Astrocyte of the cerebellum (primary cell): ENCODE measurements around the gene MCCC2.
"Not testable (repeated sequence)": the region's sequence is repeated elsewhere in the genome, so short reads cannot be mapped to it uniquely, and the experiment has no call there.

Experiments used
- DNase-seq: peaks from one replicate; pipeline ENCODE4 v3.0.0-alpha.2; 2011; ENCODE audit warnings: low read depth
- H3K4me3 ChIP-seq: 2 replicates; pipeline ENCODE4 v1.5.1; 2011; ENCODE audit warnings: mild to moderate bottlenecking, low read depth, low read length, moderate library complexity
- in situ Hi-C: cut with HindIII; loops from 2 replicates; pipeline ENCODE4 v1.10.0; 2017; ENCODE audit warnings: low sequenced_read_pairs
- TF ChIP-seq, protein P1 (sequence below): IDR thresholded peaks from 2 replicates; pipeline ENCODE4 v1.5.1; 2012; ENCODE audit warnings: low read length, low read depth, moderate library complexity, mild to moderate bottlenecking; ENCODE audit errors: missing control alignments

MCCC2 gene

DNA sequence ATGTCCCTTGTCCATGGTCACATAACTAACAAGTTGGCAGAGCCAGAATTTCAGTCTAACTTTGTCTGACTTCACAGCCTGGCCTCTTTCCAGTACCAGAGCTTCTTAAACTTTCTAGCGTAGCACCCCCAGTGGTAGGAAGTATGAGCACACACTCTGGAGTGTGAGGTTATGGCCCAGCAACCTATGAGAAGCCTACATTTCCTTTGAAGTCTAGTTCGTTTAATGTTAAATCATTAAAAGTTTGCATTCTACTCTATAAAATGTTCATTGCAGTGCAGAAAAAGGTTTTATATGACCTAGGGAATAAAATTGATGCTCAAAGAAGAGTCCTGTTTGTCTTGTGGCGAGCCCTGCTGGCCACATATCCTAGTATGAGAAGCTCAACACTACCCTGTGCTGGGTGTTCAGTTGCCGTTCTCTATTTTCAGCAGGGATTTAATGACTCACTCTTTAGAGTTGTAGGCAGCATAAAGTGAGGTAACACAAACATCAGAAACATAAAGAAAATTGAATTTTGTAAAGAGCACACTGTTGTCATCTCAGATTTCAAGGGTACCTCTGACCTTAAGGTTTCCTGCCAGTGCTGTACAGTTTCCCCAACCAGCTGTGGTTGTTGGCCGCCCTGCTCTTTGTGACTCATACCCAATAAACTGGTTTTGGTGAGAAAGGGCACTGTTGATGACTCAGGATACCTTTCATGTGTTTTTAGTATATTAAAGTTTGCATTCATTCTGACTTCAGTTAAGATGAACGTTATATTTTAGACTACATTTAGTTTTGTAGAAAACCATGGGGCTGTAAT lies 14.3 kb downstream of the MCCC2 start:
- TF ChIP-seq, protein P1, sequence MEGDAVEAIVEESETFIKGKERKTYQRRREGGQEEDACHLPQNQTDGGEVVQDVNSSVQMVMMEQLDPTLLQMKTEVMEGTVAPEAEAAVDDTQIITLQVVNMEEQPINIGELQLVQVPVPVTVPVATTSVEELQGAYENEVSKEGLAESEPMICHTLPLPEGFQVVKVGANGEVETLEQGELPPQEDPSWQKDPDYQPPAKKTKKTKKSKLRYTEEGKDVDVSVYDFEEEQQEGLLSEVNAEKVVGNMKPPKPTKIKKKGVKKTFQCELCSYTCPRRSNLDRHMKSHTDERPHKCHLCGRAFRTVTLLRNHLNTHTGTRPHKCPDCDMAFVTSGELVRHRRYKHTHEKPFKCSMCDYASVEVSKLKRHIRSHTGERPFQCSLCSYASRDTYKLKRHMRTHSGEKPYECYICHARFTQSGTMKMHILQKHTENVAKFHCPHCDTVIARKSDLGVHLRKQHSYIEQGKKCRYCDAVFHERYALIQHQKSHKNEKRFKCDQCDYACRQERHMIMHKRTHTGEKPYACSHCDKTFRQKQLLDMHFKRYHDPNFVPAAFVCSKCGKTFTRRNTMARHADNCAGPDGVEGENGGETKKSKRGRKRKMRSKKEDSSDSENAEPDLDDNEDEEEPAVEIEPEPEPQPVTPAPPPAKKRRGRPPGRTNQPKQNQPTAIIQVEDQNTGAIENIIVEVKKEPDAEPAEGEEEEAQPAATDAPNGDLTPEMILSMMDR = peak; percentile 81
- H3K4me3 ChIP-seq = no peak overlapping the region
- in situ Hi-C loops = no loop called here
- peak; percentile 96 for DNase-seq

GRCh38 chr5:71609916-71610315 lies 22.8 kb downstream of the MCCC2 start:
- in situ Hi-C loops, H3K4me3 ChIP-seq, DNase-seq: not testable (repeated sequence)

DNA sequence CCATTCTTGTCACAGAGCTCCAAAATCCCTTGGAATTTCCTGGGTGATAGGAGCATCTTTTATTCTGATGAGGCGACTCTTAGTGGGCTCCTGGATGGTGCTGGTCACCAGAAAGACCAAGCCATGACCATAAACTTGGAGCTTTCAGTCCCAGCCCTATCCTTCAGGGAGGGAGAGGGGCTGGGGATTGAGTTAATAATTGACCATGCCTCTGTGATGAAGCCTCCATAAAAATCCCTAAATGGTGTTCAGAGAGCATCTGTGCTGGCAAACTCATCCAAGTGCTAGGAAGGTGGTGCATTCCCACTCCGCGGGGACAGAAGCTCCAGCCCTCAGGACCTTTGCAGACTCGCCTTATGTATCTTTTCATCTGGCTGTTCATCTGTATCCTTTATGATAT lies 28.7 kb downstream of the MCCC2 start:
- DNase-seq = no peak
- in situ Hi-C loops = no loop called here

DNA sequence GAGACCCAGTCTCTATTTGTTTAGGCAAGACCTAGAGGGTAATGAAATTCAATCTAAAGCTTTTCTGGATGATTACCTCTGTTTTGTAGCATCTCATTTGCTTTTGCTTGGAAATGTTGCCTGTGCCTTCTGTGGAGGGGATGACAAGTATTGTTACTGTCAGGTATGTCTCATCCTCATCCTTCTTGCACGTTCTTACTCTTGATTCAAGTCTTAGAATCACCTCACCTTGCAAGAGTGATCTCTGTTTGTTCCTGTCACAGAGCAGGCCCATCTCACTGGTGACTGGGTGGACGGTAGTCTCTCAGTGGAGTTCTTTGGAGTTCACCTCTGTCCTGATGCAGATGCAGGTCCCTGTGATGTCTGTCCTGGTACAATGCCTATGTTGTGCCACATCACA lies 33.5 kb downstream of the MCCC2 start:
- in situ Hi-C loops = no loop called here
- TF ChIP-seq, protein P1 = no peak
- no peak for DNase-seq
- no peak overlapping the region for H3K4me3 ChIP-seq

More for the DNA sequence above, 28.7 kb downstream of the MCCC2 start:
- no peak overlapping the region for H3K4me3 ChIP-seq
- TF ChIP-seq, protein P1 = no peak

DNA sequence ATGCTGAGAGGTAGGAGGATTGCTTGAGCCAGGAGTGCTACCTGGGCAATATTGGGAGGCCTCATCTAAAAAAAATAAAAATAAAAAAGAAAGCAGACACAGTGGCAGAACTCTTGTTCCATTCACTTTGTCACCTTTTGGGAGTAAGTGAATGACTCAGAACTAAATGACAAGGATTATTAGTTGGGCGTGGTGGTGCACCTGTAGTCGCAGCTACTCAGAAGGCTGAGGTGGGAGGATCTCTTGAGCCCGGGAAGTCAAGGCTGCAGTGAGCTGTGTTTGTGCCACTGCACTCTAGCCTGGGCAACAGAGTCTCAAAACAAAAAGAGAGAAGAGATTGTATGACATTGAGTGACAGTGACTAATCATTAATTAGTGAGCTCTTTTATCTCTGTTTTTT lies 34.1 kb downstream of the MCCC2 start:
- no peak for DNase-seq
- no peak overlapping the region for H3K4me3 ChIP-seq
- TF ChIP-seq, protein P1 = no peak
- in situ Hi-C loops = no loop called here

GRCh38 chr5:71621741-71622140 lies 34.6 kb downstream of the MCCC2 start:
- TF ChIP-seq, protein P1 = no peak
- no peak overlapping the region for H3K4me3 ChIP-seq
- in situ Hi-C loops = no loop called here
- DNase-seq = no peak

- no peak for DNase-seq
- H3K4me3 ChIP-seq = no peak overlapping the region
- TF ChIP-seq, protein P1 = no peak
- in situ Hi-C loops = no loop called here
Observed at GRCh38 chr5:71623221-71623794, 36.2 kb downstream of the MCCC2 start.
